ENCODE results near the gene MRPL32. TPM values are rescaled to one million over a fixed set of nuclear protein-coding genes. Genes with fewer than 3 reads are reported as not detected.

Gene MRPL32
- total and polyA plus RNA-seq, 2 of the 13 experiments (the other 11 are each of a cell fraction or from before 2014, with no cell fraction given): 39.0 to 81.2 TPM

GRCh38 chr7:42907316-42907715 is 24.9 kb upstream of the MRPL32 start:
- no peak overlapping the region for H3K4me2 ChIP-seq (ENCODE audit: low read depth, low read length)
- in situ Hi-C loops (cut with HindIII; ENCODE audit: extremely low pct_ligation_motif_present, low pct_unique_long_range_greater_than_20kb): no loop called here
- H3K36me3 ChIP-seq (replicated peaks in 1 of 2; ENCODE audit: control insufficient read depth in 1 of 2, insufficient read depth in 2 of 2, low read length in 2 of 2): no peaks in the 10 kb centered on the region
- H3K79me2 ChIP-seq (ENCODE audit: insufficient read depth, low read length): no peaks in the 10 kb centered on the region
- H4K20me1 ChIP-seq (ENCODE audit: insufficient read depth, low read length): no peaks in the 10 kb centered on the region
- no peak for FAIRE-seq
- no peaks in the 10 kb centered on the region for H3K9me3 ChIP-seq (ENCODE audit: low read length)
- no peak for ATAC-seq
- peaks cover 1 to 3% of the 10 kb centered on the region in 2 experiments; a peak in 3 of 5 replicates for H3K27me3 ChIP-seq (ENCODE audit: control insufficient read depth in 1 of 2, insufficient read depth in 2 of 2, low read length in 2 of 2)
- no peak overlapping the region for H3K9ac ChIP-seq (ENCODE audit: insufficient read depth, low read depth, low read length)
- no peak overlapping the region for H3K27ac ChIP-seq (ENCODE audit: extremely low read length, insufficient read depth, low read length)
- no TSS peak for BruUV-seq (replicated peaks)
- peaks cover 54% of the 10 kb centered on the region for H3K4me1 ChIP-seq (ENCODE audit: insufficient read depth, low read length)
- ChIA-PET POLR2A (interaction anchor here (0.8 to 1.6 kb wide), 2 partner anchors 18 to 25 kb away, joined by 3 to 4 read pairs; partner anchors contain the start of genes MRPL32 and PSMA2), CTCF (ENCODE audit: low intra/inter-chr PET ratio, low total read pairs) (no interaction called here)
- intact Hi-C loops (cut with micrococcal nuclease; ENCODE audit: unreplicated experiment): no loop called here
- H2AFZ ChIP-seq (ENCODE audit: low read length): no peak overlapping the region
- TF ChIP-seq HNRNPK (IDR thresholded peaks at IDR 0.05; ENCODE audit: low read depth, low read length, poor library complexity, severe bottlenecking) (no peak), ZBTB38 (CRISPR knock-in tag; IDR thresholded peaks at IDR 0.05) (no peak), TBX2 (CRISPR knock-in tag; IDR thresholded peaks at IDR 0.05; ENCODE audit: borderline replicate concordance) (no peak), ZBTB4 (CRISPR knock-in tag; IDR thresholded peaks at IDR 0.05; ENCODE audit: borderline replicate concordance) (no peak), ZNF274 (CRISPR knock-in tag; IDR thresholded peaks at IDR 0.05) (no peak), MXD3 (CRISPR knock-in tag; IDR thresholded peaks at IDR 0.05) (no peak), HMG20A (CRISPR knock-in tag; IDR thresholded peaks at IDR 0.05; ENCODE audit: borderline replicate concordance) (no peak), KLF15 (CRISPR knock-in tag; IDR thresholded peaks at IDR 0.05; ENCODE audit: borderline replicate concordance) (no peak), YEATS4 (CRISPR knock-in tag; IDR thresholded peaks at IDR 0.05; ENCODE audit: borderline replicate concordance) (no peak), GABPA (IDR thresholded peaks at IDR 0.05; ENCODE audit: low read depth, low read length) (no peak), GABPA (CRISPR knock-in tag; IDR thresholded peaks at IDR 0.05; ENCODE audit: low read depth) (no peak), KLF9 (CRISPR knock-in tag; IDR thresholded peaks at IDR 0.05; ENCODE audit: low read depth) (no peak), ZBTB44 (CRISPR knock-in tag; IDR thresholded peaks at IDR 0.05) (no peak)
- H3K4me3 ChIP-seq (replicated peaks in 1 of 3; ENCODE audit: insufficient read depth in 1 of 3, low read depth in 2 of 3, low read length in 3 of 3): no peak overlapping the region
- DNase-seq (ENCODE audit: low spot score): no peak
